Calu3 (cell line): ENCODE measurements around the gene COL18A1. TPM values are rescaled to one million over a fixed set of nuclear protein-coding genes. Genes with fewer than 3 reads are reported as not detected.

Experiments
- BruUV-seq: library from RNA; stranded (reverse); fragments of 400-500 nt; replicated peaks from 2 replicates; lab custom pipeline; 2021; lab: Mats Ljungman, UMichigan
- CTCF ChIA-PET: fragments of 300-600 bp; sonication (Branson Sonifier 250); formaldehyde crosslinking; loops from one replicate; lab custom pipeline; 2022; ENCODE audit warnings: antibody characterized with exemption; lab: Charles Lee
- DNase-seq: peaks from one replicate; pipeline ENCODE4 v3.0.0; 2022
- H3K27ac Mint-ChIP-seq: one replicate; pipeline ENCODE4 v1.8.0; 2022; ENCODE audit warnings: mixed read lengths; ENCODE audit not compliant: unreplicated experiment
- H3K27me3 Mint-ChIP-seq: one replicate; pipeline ENCODE4 v1.8.0; 2022; ENCODE audit warnings: mixed read lengths; ENCODE audit not compliant: unreplicated experiment
- H3K36me3 Mint-ChIP-seq: one replicate; pipeline ENCODE4 v1.8.0; 2022; ENCODE audit warnings: mild to moderate bottlenecking, moderate library complexity, mixed read lengths; ENCODE audit not compliant: insufficient read depth, unreplicated experiment
- H3K4me1 Mint-ChIP-seq: one replicate; pipeline ENCODE4 v1.8.0; 2022; ENCODE audit warnings: mild to moderate bottlenecking, low read depth, mixed read lengths; ENCODE audit not compliant: unreplicated experiment
- H3K4me3 Mint-ChIP-seq: one replicate; pipeline ENCODE4 v1.8.0; 2022; ENCODE audit warnings: mild to moderate bottlenecking, low read depth, moderate library complexity, mixed read lengths; ENCODE audit not compliant: unreplicated experiment
- H3K9me3 Mint-ChIP-seq: one replicate; pipeline ENCODE4 v1.8.0; 2022; ENCODE audit warnings: low read depth, mixed read lengths; ENCODE audit not compliant: unreplicated experiment
- intact Hi-C: fragments of 100-400 bp; cut with micrococcal nuclease; formaldehyde crosslinking; loops from one replicate; pipeline ENCODE4 v1.10.0; 2022; ENCODE audit not compliant: unreplicated experiment
- total RNA-seq: library from RNA; stranded (reverse); gene quantifications from 2 replicates; pipeline ENCODE4 v1.2.3, GENCODE V29; 2022
- TF ChIP-seq, protein P1 (sequence below): fragments of 200-600 bp; IDR thresholded peaks from one replicate; pipeline ENCODE4 v1.8.0; 2022; ENCODE audit warnings: antibody characterized with exemption; ENCODE audit not compliant: unreplicated experiment

The COL18A1 gene
- total RNA-seq, 1 experiment from 2014 or later, result 82.9 TPM

- no peaks in the 10 kb centered on the region for H3K27me3 Mint-ChIP-seq
- DNase-seq, result no peak
- H3K27ac Mint-ChIP-seq, result no peak overlapping the region
- intact Hi-C loops, result no loop called here
- TF ChIP-seq, protein P1, sequence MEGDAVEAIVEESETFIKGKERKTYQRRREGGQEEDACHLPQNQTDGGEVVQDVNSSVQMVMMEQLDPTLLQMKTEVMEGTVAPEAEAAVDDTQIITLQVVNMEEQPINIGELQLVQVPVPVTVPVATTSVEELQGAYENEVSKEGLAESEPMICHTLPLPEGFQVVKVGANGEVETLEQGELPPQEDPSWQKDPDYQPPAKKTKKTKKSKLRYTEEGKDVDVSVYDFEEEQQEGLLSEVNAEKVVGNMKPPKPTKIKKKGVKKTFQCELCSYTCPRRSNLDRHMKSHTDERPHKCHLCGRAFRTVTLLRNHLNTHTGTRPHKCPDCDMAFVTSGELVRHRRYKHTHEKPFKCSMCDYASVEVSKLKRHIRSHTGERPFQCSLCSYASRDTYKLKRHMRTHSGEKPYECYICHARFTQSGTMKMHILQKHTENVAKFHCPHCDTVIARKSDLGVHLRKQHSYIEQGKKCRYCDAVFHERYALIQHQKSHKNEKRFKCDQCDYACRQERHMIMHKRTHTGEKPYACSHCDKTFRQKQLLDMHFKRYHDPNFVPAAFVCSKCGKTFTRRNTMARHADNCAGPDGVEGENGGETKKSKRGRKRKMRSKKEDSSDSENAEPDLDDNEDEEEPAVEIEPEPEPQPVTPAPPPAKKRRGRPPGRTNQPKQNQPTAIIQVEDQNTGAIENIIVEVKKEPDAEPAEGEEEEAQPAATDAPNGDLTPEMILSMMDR, result no peak
- H3K4me3 Mint-ChIP-seq, result no peak overlapping the region
- H3K9me3 Mint-ChIP-seq, result peaks cover 10% of the 10 kb centered on the region
- CTCF ChIA-PET, result no interaction called here
- peaks cover 29% of the 10 kb centered on the region for H3K36me3 Mint-ChIP-seq
- BruUV-seq, result no TSS peak
- no peaks in the 10 kb centered on the region for H3K4me1 Mint-ChIP-seq
These were observed 110.5 kb downstream of the COL18A1 start for GRCh38 chr21:45515241-45516061.

GRCh38 chr21:45516071-45516670, 111.2 kb downstream of the COL18A1 start:
- H3K4me3 Mint-ChIP-seq, result no peak overlapping the region
- no peaks in the 10 kb centered on the region for H3K4me1 Mint-ChIP-seq
- intact Hi-C loops, result no loop called here
- DNase-seq, result no peak
- H3K9me3 Mint-ChIP-seq, result peaks cover 10% of the 10 kb centered on the region
- peaks cover 26% of the 10 kb centered on the region for H3K36me3 Mint-ChIP-seq
- no peak overlapping the region for H3K27ac Mint-ChIP-seq
- no TSS peak for BruUV-seq
- TF ChIP-seq, protein P1, result no peak
- CTCF ChIA-PET, result no interaction called here
- no peaks in the 10 kb centered on the region for H3K27me3 Mint-ChIP-seq

DNA sequence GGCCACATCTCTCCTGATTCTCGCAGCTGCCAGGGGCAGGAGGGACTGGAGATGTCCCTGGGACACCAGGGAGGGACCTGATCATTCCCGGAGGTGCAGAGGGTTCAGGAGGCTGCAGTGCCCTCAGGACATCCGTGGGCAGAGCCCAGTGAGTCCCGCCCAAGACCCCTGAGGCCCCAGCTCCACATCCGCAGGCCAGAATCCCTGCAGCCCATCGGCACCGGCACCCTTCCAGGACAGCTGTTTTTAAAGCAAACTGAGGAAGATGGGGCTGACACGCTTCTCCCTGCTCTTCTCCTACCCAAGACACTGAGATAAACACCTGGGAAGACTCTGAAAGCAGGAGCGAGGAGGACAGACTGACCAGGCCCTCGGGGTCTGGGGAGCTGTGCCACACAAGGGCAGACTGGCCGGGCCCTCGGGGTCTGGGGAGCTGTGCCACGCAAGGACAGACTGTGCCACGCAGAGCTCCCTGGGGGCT, 111.7 kb downstream of the COL18A1 start:
- Mint-ChIP-seq H3K9me3 (peaks cover 10% of the 10 kb centered on the region), H3K4me3 (no peak overlapping the region), H3K36me3 (peaks cover 23% of the 10 kb centered on the region), H3K27ac (no peak overlapping the region), H3K4me1 (no peaks in the 10 kb centered on the region), H3K27me3 (no peaks in the 10 kb centered on the region)
- DNase-seq, result no peak
- TF ChIP-seq, protein P1, result no peak
- intact Hi-C loops, result no loop called here
- CTCF ChIA-PET, result no interaction called here
- BruUV-seq, result no TSS peak

DNA sequence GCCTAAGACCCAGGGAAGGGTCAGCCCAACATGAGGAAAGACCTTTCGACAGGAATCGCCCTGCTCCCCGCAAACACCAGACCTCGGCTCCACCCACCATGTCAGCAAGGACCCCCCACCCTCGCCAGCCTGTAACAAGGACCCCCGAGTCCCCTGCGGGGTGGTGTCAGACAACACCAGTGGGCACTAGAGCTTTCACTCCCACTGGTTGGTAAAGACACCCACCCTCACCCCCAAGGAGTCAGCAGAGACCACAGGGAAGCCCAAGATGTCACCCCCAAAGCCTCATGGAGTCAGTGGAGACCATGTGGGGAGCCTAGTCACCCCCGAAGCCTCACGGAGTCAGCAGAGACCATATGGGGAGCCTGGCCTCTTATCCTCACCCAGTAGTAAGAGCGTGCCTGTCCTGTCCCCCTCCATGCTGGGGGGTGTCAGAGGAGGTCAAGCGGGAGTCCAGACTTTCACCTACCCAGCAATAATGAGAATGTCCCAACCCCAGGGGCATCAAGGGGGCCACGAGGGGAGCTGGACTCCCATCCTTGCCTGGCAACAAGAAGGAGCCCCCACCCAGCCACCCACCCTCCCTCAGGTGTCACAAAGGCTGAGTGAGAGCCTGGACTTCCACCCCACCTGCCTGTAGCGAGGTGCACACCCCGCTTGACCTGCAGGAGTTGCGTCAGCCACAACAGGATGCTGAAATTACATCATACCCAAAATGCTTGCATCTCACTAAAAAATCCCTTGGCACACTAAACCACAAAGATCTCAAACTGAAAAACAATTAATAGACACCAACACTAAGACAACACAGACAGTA, 112.5 kb downstream of the COL18A1 start:
- H3K4me1 Mint-ChIP-seq, result no peaks in the 10 kb centered on the region
- H3K9me3 Mint-ChIP-seq, result peaks cover 13% of the 10 kb centered on the region
- TF ChIP-seq, protein P1, result no peak
- no peak overlapping the region for H3K27ac Mint-ChIP-seq
- CTCF ChIA-PET, result no interaction called here
- no peaks in the 10 kb centered on the region for H3K27me3 Mint-ChIP-seq
- no peak for DNase-seq
- H3K36me3 Mint-ChIP-seq, result peaks cover 26% of the 10 kb centered on the region
- intact Hi-C loops, result no loop called here
- BruUV-seq, result no TSS peak
- H3K4me3 Mint-ChIP-seq, result no peak overlapping the region
